GM23338 (cell line): ENCODE results near the gene PFDN4.

Experiments
- CREB1 ChIP-seq: fragments of 250-450 bp; sonication (Bioruptor Pico); IDR thresholded peaks from 2 replicates; pipeline ENCODE4 v1.5.0; 2020; ENCODE audit warnings: low read depth, mild to moderate bottlenecking, moderate library complexity
- POLR2AphosphoS5 ChIP-seq: IDR thresholded peaks from 2 replicates; pipeline ENCODE4 v1.6.1; 2016; ENCODE audit warnings: antibody characterized with exemption, low read depth
- STAT1 ChIP-seq: IDR thresholded peaks from one replicate; pipeline ENCODE4 v1.6.1; 2016; ENCODE audit warnings: antibody characterized with exemption; ENCODE audit not compliant: unreplicated experiment
- TF ChIP-seq, protein P1 (sequence below), 2 experiments: fragments of 200-600 bp in 1 of 2; sonication (generic) in 1 of 2; conservative IDR thresholded peaks; 2 replicates each; pipeline versions ENCODE4 v1.5.1 to v1.6.1; 2016 to 2017; ENCODE audit warnings: antibody characterized with exemption in 2 of 2, low read depth in 2 of 2, mild to moderate bottlenecking in 2 of 2, moderate library complexity in 1 of 2
- TF ChIP-seq, protein P2 (sequence below): IDR thresholded peaks from one replicate; pipeline ENCODE4 v1.6.1; 2018; ENCODE audit warnings: antibody characterized with exemption; ENCODE audit not compliant: unreplicated experiment

DNA sequence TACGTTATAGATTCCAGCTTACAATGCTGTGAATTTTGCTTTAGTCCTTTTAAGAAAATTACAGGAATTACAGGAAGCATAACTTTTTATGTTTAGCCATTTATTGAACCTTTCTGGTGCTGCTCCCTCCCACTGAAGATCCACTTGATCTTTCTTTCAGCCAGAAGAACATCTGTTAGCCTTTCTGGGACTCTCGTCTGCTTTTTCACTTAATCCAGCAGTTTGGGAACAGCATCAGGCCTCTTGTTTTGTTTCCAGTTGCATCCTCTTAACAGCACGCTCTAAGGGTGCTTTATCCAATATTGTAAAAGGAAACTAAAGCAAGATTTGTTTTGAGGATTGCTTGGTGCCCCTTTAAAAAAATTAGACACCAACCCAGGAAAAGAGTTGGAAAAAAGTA is 23.8 kb upstream of the PFDN4 start:
- TF ChIP-seq CREB1 (CRISPR knock-in tag) = no peak
- TF ChIP-seq, protein P1, sequence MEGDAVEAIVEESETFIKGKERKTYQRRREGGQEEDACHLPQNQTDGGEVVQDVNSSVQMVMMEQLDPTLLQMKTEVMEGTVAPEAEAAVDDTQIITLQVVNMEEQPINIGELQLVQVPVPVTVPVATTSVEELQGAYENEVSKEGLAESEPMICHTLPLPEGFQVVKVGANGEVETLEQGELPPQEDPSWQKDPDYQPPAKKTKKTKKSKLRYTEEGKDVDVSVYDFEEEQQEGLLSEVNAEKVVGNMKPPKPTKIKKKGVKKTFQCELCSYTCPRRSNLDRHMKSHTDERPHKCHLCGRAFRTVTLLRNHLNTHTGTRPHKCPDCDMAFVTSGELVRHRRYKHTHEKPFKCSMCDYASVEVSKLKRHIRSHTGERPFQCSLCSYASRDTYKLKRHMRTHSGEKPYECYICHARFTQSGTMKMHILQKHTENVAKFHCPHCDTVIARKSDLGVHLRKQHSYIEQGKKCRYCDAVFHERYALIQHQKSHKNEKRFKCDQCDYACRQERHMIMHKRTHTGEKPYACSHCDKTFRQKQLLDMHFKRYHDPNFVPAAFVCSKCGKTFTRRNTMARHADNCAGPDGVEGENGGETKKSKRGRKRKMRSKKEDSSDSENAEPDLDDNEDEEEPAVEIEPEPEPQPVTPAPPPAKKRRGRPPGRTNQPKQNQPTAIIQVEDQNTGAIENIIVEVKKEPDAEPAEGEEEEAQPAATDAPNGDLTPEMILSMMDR (conservative IDR thresholded peaks at IDR 0.05; ENCODE audit: low read depth in 2 of 2) = no peak
- TF ChIP-seq STAT1 = no peak
- TF ChIP-seq POLR2AphosphoS5 = no peak
- TF ChIP-seq, protein P2, sequence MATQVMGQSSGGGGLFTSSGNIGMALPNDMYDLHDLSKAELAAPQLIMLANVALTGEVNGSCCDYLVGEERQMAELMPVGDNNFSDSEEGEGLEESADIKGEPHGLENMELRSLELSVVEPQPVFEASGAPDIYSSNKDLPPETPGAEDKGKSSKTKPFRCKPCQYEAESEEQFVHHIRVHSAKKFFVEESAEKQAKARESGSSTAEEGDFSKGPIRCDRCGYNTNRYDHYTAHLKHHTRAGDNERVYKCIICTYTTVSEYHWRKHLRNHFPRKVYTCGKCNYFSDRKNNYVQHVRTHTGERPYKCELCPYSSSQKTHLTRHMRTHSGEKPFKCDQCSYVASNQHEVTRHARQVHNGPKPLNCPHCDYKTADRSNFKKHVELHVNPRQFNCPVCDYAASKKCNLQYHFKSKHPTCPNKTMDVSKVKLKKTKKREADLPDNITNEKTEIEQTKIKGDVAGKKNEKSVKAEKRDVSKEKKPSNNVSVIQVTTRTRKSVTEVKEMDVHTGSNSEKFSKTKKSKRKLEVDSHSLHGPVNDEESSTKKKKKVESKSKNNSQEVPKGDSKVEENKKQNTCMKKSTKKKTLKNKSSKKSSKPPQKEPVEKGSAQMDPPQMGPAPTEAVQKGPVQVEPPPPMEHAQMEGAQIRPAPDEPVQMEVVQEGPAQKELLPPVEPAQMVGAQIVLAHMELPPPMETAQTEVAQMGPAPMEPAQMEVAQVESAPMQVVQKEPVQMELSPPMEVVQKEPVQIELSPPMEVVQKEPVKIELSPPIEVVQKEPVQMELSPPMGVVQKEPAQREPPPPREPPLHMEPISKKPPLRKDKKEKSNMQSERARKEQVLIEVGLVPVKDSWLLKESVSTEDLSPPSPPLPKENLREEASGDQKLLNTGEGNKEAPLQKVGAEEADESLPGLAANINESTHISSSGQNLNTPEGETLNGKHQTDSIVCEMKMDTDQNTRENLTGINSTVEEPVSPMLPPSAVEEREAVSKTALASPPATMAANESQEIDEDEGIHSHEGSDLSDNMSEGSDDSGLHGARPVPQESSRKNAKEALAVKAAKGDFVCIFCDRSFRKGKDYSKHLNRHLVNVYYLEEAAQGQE = no peak
